ENCODE measurements around the gene TMEM184B.

DNA sequence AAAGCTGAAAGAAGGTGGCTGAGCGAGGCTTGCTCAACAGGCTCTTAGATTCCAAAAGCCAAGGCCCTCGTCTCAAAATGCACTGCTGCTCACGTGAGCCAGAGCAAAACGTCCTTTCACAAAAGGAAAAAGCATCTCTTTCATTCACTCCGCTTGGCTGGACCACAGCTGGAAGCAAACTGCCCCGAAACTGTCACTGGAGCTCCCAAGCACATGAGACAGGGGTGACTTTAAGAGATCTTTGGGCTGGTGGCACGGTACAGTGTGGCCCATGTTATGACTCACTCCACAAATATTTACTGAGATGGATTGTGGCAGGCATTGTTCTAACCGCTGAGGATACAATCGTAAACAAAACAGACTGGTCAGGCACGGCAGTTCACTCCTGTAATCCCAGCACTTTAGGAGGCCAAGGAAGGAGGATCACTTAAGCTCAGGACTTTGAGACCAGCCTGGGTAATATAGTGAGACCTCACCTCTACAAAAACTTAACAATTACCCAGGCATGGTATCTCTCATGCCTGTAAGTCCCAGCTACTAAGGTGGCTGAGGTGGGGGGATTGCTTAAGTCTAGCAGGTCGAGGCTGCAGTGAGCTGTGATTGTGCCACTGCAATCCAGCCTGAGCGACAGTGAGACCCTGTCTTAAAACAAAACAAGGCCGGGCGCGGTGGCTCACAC lies 94.7 kb downstream of the TMEM184B start:
- TF ChIP-seq, protein P1, sequence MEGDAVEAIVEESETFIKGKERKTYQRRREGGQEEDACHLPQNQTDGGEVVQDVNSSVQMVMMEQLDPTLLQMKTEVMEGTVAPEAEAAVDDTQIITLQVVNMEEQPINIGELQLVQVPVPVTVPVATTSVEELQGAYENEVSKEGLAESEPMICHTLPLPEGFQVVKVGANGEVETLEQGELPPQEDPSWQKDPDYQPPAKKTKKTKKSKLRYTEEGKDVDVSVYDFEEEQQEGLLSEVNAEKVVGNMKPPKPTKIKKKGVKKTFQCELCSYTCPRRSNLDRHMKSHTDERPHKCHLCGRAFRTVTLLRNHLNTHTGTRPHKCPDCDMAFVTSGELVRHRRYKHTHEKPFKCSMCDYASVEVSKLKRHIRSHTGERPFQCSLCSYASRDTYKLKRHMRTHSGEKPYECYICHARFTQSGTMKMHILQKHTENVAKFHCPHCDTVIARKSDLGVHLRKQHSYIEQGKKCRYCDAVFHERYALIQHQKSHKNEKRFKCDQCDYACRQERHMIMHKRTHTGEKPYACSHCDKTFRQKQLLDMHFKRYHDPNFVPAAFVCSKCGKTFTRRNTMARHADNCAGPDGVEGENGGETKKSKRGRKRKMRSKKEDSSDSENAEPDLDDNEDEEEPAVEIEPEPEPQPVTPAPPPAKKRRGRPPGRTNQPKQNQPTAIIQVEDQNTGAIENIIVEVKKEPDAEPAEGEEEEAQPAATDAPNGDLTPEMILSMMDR (IDR thresholded peaks at IDR 0.05; ENCODE audit: insufficient read depth, low read length, poor library complexity, severe bottlenecking): no peak
- no peak for TF ChIP-seq EZH2phosphoT487 (conservative IDR thresholded peaks at IDR 0.05; ENCODE audit: low read length)

All from SU-DHL-6 (cell line).